H9 (cell line): Measurements from ENCODE around the gene KIAA0513. TPM values are rescaled to one million over a fixed set of nuclear protein-coding genes. Genes with fewer than 3 reads are reported as not detected.

Source experiments
- DNase-seq: peaks from one replicate; pipeline ENCODE4 v3.0.0-alpha.2; 2017
- H2AFZ ChIP-seq: one replicate; pipeline ENCODE4 v1.6.1; 2013; ENCODE audit warnings: mild to moderate bottlenecking, low read length, control low read depth, moderate library complexity
- H2AK5ac ChIP-seq: 2 replicates; pipeline ENCODE4 v1.6.1; 2013; ENCODE audit warnings: low read length, control low read depth, mixed read lengths; ENCODE audit not compliant: insufficient read length
- H2BK120ac ChIP-seq: one replicate; pipeline ENCODE4 v1.6.1; 2013; ENCODE audit warnings: low read depth, mild to moderate bottlenecking, low read length, control low read depth, inconsistent platforms; ENCODE audit not compliant: poor library complexity, severe bottlenecking
- H2BK12ac ChIP-seq: 2 replicates; pipeline ENCODE4 v1.6.1; 2013; ENCODE audit warnings: low read length, control low read depth, mixed read lengths, low read depth; ENCODE audit not compliant: insufficient read length
- H2BK15ac ChIP-seq: 2 replicates; pipeline ENCODE4 v1.6.1; 2013; ENCODE audit warnings: low read depth, low read length, control low read depth
- H2BK20ac ChIP-seq: one replicate; pipeline ENCODE4 v1.6.1; 2013; ENCODE audit warnings: low read depth, mild to moderate bottlenecking, low read length, control low read depth, inconsistent platforms; ENCODE audit not compliant: poor library complexity, severe bottlenecking
- H2BK5ac ChIP-seq: 2 replicates; pipeline ENCODE4 v1.6.1; 2013; ENCODE audit warnings: low read length, control low read depth, mixed read lengths; ENCODE audit not compliant: insufficient read length
- H3K14ac ChIP-seq: 2 replicates; pipeline ENCODE4 v1.6.1; 2013; ENCODE audit warnings: low read length, control low read depth; ENCODE audit not compliant: insufficient read depth
- H3K18ac ChIP-seq: 2 replicates; pipeline ENCODE4 v1.6.1; 2013; ENCODE audit warnings: low read depth, mild to moderate bottlenecking, mixed read lengths, low read length, control low read depth; ENCODE audit not compliant: insufficient read length
- H3K23ac ChIP-seq: 2 replicates; pipeline ENCODE4 v1.6.1; 2013; ENCODE audit warnings: low read length, control low read depth, mixed read lengths, low read depth; ENCODE audit not compliant: insufficient read length
- H3K23me2 ChIP-seq: 2 replicates; pipeline ENCODE4 v1.6.1; 2013; ENCODE audit warnings: low read depth, mild to moderate bottlenecking, mixed read lengths, low read length, control low read depth; ENCODE audit not compliant: insufficient read length, poor library complexity, severe bottlenecking
- H3K27ac ChIP-seq: 2 replicates; pipeline ENCODE4 v1.5.1; 2013; ENCODE audit warnings: low read length, control low read depth, mixed read lengths, low read depth; ENCODE audit not compliant: insufficient read length
- H3K27me3 ChIP-seq: 2 replicates; pipeline ENCODE4 v1.6.1; 2013; ENCODE audit warnings: low read length, control low read depth, inconsistent platforms; ENCODE audit not compliant: insufficient read depth
- H3K4ac ChIP-seq: 2 replicates; pipeline ENCODE4 v1.6.1; 2013; ENCODE audit warnings: low read depth, mild to moderate bottlenecking, control low read depth, inconsistent platforms, low read length, moderate library complexity
- H3K4me1 ChIP-seq: 2 replicates; pipeline ENCODE4 v1.6.1; 2013; ENCODE audit warnings: low read length, control low read depth, inconsistent platforms; ENCODE audit not compliant: insufficient read depth
- H3K4me2 ChIP-seq: 2 replicates; pipeline ENCODE4 v1.6.1; 2013; ENCODE audit warnings: low read length, control low read depth, mixed read lengths; ENCODE audit not compliant: insufficient read length, insufficient read depth
- H3K56ac ChIP-seq: 2 replicates; pipeline ENCODE4 v1.6.1; 2013; ENCODE audit warnings: low read depth, mild to moderate bottlenecking, mixed read lengths, low read length, control low read depth; ENCODE audit not compliant: insufficient read length
- H3K79me1 ChIP-seq: 2 replicates; pipeline ENCODE4 v1.6.1; 2013; ENCODE audit warnings: low read depth, mild to moderate bottlenecking, moderate library complexity, low read length, control low read depth, inconsistent platforms; ENCODE audit not compliant: insufficient read depth, poor library complexity, severe bottlenecking
- H3K79me2 ChIP-seq: 2 replicates; pipeline ENCODE4 v1.6.1; 2013; ENCODE audit warnings: low read length, control low read depth, inconsistent platforms; ENCODE audit not compliant: insufficient read depth
- H3K9ac ChIP-seq: 2 replicates; pipeline ENCODE4 v1.6.1; 2013; ENCODE audit warnings: low read length, control low read depth, mixed read lengths; ENCODE audit not compliant: insufficient read length; ENCODE audit errors: extremely low read depth
- H3K9me3 ChIP-seq: one replicate; pipeline ENCODE4 v1.6.1; 2013; ENCODE audit warnings: low read depth, low read length, inconsistent platforms; ENCODE audit not compliant: control insufficient read depth
- H3T11ph ChIP-seq: one replicate; pipeline ENCODE4 v1.6.1; 2013; ENCODE audit warnings: mild to moderate bottlenecking, low read length, control low read depth, inconsistent platforms
- H4K20me1 ChIP-seq: one replicate; pipeline ENCODE4 v1.6.1; 2013; ENCODE audit not compliant: control insufficient read depth, insufficient read length, insufficient read depth
- H4K5ac ChIP-seq: 2 replicates; pipeline ENCODE4 v1.6.1; 2013; ENCODE audit warnings: low read depth, mild to moderate bottlenecking, mixed read lengths, low read length, control low read depth; ENCODE audit not compliant: insufficient read length
- H4K8ac ChIP-seq: replicated peaks from 2 replicates; pipeline ENCODE4 v1.6.1; 2013; ENCODE audit warnings: low read length, control low read depth, mixed read lengths, low read depth; ENCODE audit not compliant: insufficient read length
- H4K91ac ChIP-seq: 2 replicates; pipeline ENCODE4 v1.6.1; 2013; ENCODE audit warnings: low read depth, mild to moderate bottlenecking, moderate library complexity, mixed read lengths, low read length, control low read depth; ENCODE audit not compliant: insufficient read length
- H3K27ac Mint-ChIP-seq, 3 experiments: 2 replicates in 2 of 3; 3 replicates in 1 of 3; pipeline ENCODE4 v1.8.0; 2020 to 2021; ENCODE audit warnings: mixed read lengths in 3 of 3, mild to moderate bottlenecking in 1 of 3, moderate library complexity in 1 of 3
- H3K27me3 Mint-ChIP-seq: 2 replicates; pipeline ENCODE4 v1.8.0; 2021; ENCODE audit warnings: low read depth, mild to moderate bottlenecking, moderate library complexity, mixed read lengths
- H3K36me3 Mint-ChIP-seq, 3 experiments: 2 replicates in 2 of 3; 3 replicates in 1 of 3; pipeline ENCODE4 v1.8.0; 2020 to 2021; ENCODE audit warnings: low read depth in 3 of 3, mixed read lengths in 3 of 3; ENCODE audit not compliant: insufficient read depth in 1 of 3
- H3K4me1 Mint-ChIP-seq, 2 experiments: 2 replicates each; pipeline ENCODE4 v1.8.0; 2020; ENCODE audit warnings: mixed read lengths in 2 of 2
- H3K4me3 Mint-ChIP-seq, 2 experiments: 2 replicates in 1 of 2; 3 replicates in 1 of 2; pipeline ENCODE4 v1.8.0; 2020 to 2021; ENCODE audit warnings: mild to moderate bottlenecking in 2 of 2, mixed read lengths in 2 of 2, moderate library complexity in 1 of 2
- H3K9me3 Mint-ChIP-seq, 2 experiments: 2 replicates in 1 of 2; 3 replicates in 1 of 2; pipeline ENCODE4 v1.8.0; 2020; ENCODE audit warnings: mild to moderate bottlenecking in 2 of 2, mixed read lengths in 2 of 2, moderate library complexity in 1 of 2
- CTCF ChIP-seq: fragments of 200-600 bp; sonication (generic); conservative IDR thresholded peaks from 3 replicates; pipeline ENCODE4 v1.8.0; 2021; ENCODE audit warnings: antibody characterized with exemption, mild to moderate bottlenecking
- WGBS: extraction: QIAGEN DNeasy Blood & Tissue Kit; methylation state at CpG from one replicate; pipeline ENCODE4 v1.1.7; 2013; ENCODE audit warnings: missing lambda C conversion rate, low lambda C conversion rate, mixed read lengths; ENCODE audit not compliant: insufficient read length; ENCODE audit errors: extremely low coverage; 5-methylcytosine and 5-hydroxymethylcytosine counted together
- total RNA-seq: library from RNA; stranded (reverse); gene quantifications from 2 replicates; pipeline ENCODE4 v1.2.1, GENCODE V29; 2021

KIAA0513 gene
- total RNA-seq, 1 experiment from 2014 or later: 4.7 TPM

GRCh38 chr16:85069171-85069570 is 41.6 kb downstream of the KIAA0513 start:
- H2BK12ac ChIP-seq: no peak overlapping the region
- no CpG with 5 or more reads among the region's 7 CpGs for WGBS
- Mint-ChIP-seq H3K27me3 (peaks cover 14% of the 10 kb centered on the region), H3K4me1 (peaks cover 0 to 3% of the 10 kb centered on the region in 2 experiments; a peak in 1 of 4 replicates), H3K27ac (no peak overlapping the region; a peak in 1 of 7 replicates), H3K36me3 (peaks cover 0 to 3% (median 0%) of the 10 kb centered on the region in 3 experiments; a peak in 2 of 7 replicates), H3K9me3 (no peaks in the 10 kb centered on the region), H3K4me3 (no peak overlapping the region)
- H3K4ac ChIP-seq: no peak overlapping the region
- no peak overlapping the region for H3K9ac ChIP-seq
- H4K91ac ChIP-seq: no peak overlapping the region
- H3K9me3 ChIP-seq: no peaks in the 10 kb centered on the region
- TF ChIP-seq CTCF: no peak
- no peak overlapping the region for H3K18ac ChIP-seq
- no peak overlapping the region for H2AK5ac ChIP-seq
- no peak overlapping the region for H2BK15ac ChIP-seq
- H3T11ph ChIP-seq: no peak overlapping the region
- H2BK20ac ChIP-seq: no peak overlapping the region
- H3K27ac ChIP-seq: no peak overlapping the region
- H4K8ac ChIP-seq: no peak overlapping the region
- H3K23me2 ChIP-seq: no peaks in the 10 kb centered on the region
- no peak for DNase-seq
- no peak overlapping the region for H3K14ac ChIP-seq
- no peak overlapping the region for H4K5ac ChIP-seq
- H2AFZ ChIP-seq: no peak overlapping the region
- no peak overlapping the region for H2BK5ac ChIP-seq
- no peak overlapping the region for H3K23ac ChIP-seq
- no peaks in the 10 kb centered on the region for H3K79me1 ChIP-seq
- no peaks in the 10 kb centered on the region for H3K4me1 ChIP-seq
- H3K56ac ChIP-seq: no peak overlapping the region
- H3K4me2 ChIP-seq: no peak overlapping the region
- H2BK120ac ChIP-seq: no peak overlapping the region
- H3K27me3 ChIP-seq: no peaks in the 10 kb centered on the region
- H4K20me1 ChIP-seq: no peaks in the 10 kb centered on the region
- H3K79me2 ChIP-seq: no peaks in the 10 kb centered on the region
